ENCODE results near the gene MBLAC1.

DNA sequence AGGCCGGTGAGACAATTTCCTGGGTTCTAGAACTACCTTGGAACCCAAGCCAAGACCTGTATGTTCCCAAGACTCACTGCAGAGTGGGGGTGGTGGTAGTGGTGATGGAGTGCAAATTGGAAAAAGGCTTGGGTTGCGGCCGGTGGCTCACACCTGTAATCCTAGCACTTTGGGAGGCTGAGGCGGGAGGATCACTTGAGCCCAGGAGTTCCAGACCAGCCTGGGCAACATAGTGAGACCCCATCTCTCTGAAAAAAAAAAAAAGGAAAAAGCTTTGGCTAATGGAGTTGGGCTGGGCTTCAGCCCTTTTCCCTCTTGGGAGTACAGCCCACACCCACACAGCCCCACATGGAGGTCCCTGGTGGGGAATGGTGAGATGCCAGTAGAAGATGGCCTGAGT is 21.2 kb upstream of the MBLAC1 start:
- TF ChIP-seq CTCF (IDR thresholded peaks at IDR 0.05; ENCODE audit: poor library complexity, severe bottlenecking) (no peak), EZH2 (IDR thresholded peaks at IDR 0.05; ENCODE audit: borderline replicate concordance, insufficient read depth, low read length, poor library complexity, severe bottlenecking) (no peak), REST (IDR thresholded peaks at IDR 0.05; ENCODE audit: borderline replicate concordance) (no peak), RAD21 (conservative IDR thresholded peaks at IDR 0.05) (no peak), EP300 (conservative IDR thresholded peaks at IDR 0.05; ENCODE audit: poor library complexity, severe bottlenecking) (no peak), TAF1 (IDR thresholded peaks at IDR 0.05; ENCODE audit: low read depth) (no peak), POLR2AphosphoS5 (IDR thresholded peaks at IDR 0.05) (no peak)

Measured in neural cell (in vitro differentiated cells).